A673 (cell line): ENCODE data around the gene PLCXD3.

Source experiments
- EZH2 ChIP-seq: fragments of 200-600 bp; sonication (generic); IDR thresholded peaks from 2 replicates; pipeline ENCODE4 v1.6.1; 2017; ENCODE audit warnings: borderline replicate concordance, low read depth, mild to moderate bottlenecking, mixed read lengths, antibody characterized with exemption, low read length; ENCODE audit not compliant: poor library complexity, severe bottlenecking
- TF ChIP-seq, protein P1 (sequence below): fragments of 300-800, 200-600 bp; sonication (generic); conservative IDR thresholded peaks from 2 replicates; pipeline ENCODE4 v1.5.1; 2017; ENCODE audit warnings: low read depth, mild to moderate bottlenecking, antibody characterized with exemption, low read length, moderate library complexity, mixed read lengths

DNA sequence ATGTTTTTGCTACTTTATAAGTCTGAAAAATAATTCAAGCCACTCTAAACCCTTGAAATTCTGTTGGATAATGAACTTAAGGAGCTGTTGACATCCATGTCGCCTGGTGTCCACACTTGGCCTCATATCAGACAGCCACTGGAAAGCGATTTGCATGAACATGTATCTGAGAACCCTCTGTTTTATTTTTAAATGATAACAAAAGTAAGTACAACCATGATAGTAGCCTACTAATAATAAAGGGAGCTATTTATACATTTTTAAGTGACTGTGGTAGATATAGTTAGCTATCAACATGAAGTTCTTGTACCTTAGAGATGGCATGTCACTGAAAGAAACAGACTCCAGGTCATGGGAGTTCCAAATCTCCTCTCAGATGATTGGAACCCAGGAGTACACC, 53.3 kb downstream of the PLCXD3 start:
- TF ChIP-seq, protein P1, sequence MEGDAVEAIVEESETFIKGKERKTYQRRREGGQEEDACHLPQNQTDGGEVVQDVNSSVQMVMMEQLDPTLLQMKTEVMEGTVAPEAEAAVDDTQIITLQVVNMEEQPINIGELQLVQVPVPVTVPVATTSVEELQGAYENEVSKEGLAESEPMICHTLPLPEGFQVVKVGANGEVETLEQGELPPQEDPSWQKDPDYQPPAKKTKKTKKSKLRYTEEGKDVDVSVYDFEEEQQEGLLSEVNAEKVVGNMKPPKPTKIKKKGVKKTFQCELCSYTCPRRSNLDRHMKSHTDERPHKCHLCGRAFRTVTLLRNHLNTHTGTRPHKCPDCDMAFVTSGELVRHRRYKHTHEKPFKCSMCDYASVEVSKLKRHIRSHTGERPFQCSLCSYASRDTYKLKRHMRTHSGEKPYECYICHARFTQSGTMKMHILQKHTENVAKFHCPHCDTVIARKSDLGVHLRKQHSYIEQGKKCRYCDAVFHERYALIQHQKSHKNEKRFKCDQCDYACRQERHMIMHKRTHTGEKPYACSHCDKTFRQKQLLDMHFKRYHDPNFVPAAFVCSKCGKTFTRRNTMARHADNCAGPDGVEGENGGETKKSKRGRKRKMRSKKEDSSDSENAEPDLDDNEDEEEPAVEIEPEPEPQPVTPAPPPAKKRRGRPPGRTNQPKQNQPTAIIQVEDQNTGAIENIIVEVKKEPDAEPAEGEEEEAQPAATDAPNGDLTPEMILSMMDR, result no peak
- TF ChIP-seq EZH2, result no peak
